HG03354 (cell line): ENCODE measurements around the gene PALLD.

ENCODE experiments used
- ATAC-seq: cut with Tn5 transposase; IDR thresholded peaks from one replicate; pipeline ENCODE4 v1.9.1; 2021; ENCODE audit warnings: mild to moderate bottlenecking; ENCODE audit not compliant: unreplicated experiment, poor library complexity, severe bottlenecking

PALLD gene

DNA sequence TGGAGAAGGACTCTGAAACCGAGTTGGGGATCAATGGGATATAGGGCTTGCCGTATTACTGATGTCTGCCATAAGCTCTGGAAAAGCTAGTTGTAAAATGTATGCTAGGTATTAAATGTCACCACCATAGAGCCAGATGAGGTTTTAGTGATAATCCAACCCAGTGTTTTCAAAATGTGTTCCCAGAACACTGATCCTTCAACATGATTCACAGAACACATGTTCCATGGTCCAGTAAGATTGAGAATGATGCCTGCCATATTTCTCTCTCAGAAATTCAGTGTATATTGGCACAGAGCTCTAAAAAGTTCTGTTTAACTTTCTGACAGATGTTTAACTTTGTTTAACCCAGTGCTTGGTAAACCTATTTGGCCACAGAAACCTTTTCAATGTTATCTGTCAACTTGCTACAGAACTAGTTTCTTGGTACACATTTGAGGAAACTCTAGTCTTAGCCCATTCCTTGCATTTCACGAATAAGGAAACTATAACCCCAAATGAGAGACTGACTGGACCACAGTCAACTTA lies 160.2 kb downstream of the PALLD start:
- no peak for ATAC-seq

DNA sequence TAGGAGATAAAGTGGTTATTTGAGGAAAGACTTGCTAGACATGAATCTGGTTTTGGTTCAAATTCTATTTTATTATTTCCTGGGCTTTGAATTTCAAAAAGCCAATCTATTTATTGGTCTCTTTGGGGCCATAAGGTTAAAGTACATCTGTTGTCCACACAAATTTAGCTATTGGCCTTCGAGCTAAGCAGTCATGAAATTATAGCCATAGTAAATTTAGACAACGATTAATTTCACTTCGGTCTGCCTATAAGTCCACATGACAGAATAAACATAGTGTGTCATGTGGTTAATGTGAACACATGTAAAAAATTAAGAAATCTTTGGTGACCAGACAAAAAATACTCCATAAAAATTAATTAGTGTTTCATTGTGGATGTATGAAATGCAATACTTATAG lies 161.9 kb downstream of the PALLD start:
- no peak for ATAC-seq

DNA sequence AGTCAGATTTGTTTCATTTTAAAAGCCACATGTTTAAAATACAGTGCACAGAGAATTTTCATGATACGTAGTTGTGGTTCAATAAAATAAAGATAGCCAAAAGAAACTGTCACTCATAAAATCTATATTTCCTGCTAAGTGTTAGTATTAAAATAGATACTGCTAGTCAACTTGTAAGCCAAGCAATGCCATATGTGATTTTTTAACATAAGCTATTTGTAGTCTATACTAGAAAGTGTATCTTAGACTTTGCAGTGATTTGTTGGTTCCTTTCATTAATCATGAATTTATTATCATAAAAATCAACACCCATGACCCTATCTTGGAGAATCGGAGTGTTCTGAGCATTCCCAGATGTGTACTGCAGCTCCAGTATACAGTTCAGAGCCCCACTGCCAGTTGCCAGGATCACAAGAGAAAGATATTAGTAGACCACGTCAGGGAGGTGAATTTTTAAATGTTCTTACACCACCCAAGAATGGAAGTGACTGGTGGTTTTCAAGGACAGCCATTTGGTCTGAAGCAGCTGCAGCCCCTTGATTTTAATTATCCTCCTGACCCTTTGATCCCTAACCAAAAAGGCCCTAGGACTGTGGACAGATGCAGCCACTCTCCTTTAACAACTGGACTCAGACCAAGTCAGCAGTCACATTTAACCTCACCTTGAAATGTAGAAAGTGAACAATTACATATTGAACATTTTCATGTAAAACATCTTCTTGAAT lies 163.1 kb downstream of the PALLD start:
- no peak for ATAC-seq

DNA sequence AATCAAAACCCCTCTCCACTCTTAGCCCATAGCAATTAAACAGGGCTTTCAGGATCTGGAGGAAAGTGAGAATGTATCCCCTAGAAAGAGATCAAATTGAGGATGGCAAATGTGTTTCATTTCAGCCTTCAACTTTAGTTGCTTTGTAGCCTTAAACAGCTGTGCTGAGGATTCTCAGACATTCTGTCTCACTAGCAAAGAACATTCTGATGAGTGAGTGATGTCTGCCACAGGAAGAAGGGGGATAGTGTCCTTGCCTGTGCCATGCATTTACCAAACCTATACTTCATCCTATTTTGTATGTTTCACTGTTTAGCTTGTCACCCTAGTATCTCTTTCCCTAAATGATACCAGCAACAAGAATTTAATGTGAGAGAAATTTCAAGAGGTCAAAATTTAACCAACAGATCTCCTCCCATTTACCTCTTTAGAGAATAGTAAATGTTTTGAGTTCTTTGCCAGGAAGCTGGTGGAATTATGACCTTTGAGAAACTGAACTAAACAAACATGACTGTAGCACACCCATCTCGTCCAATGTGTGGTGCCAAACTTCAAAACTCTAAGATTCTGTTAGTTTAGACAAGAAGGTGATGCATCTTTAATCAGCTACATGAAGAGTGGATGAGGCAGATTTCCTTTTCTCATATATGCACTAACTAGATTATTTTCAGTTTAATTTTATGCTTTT lies 165.6 kb downstream of the PALLD start:
- no peak for ATAC-seq

DNA sequence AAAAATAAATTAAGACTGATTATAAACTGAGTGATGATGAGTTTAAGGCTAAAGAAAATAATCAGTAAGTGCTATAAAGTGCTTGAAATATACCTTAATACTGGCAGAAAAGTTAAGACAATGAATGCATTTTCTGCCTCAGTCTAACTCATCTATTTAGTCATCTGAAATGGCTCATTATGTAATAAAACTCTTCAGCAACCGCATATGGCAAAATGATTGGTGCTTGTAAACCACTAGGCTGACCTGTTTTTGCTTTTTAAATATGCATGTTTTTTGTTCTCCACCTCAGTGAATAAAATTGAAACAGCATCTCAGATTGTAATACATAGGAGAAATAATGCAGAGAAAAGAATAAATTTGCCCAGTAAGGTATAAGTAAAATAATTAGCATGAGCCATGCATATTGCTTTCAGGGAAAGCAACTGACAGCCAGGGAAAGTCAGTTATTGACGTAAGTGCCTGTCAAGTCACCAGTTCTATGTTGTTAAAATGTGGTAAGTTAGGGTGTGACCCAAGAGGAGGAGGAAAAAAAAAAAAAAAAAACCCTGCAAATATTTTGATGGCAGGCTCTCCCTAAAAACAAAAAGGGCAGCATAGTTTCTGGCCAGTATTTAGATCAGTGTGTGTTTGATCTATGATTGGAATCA lies 167.5 kb downstream of the PALLD start:
- ATAC-seq: no peak

DNA sequence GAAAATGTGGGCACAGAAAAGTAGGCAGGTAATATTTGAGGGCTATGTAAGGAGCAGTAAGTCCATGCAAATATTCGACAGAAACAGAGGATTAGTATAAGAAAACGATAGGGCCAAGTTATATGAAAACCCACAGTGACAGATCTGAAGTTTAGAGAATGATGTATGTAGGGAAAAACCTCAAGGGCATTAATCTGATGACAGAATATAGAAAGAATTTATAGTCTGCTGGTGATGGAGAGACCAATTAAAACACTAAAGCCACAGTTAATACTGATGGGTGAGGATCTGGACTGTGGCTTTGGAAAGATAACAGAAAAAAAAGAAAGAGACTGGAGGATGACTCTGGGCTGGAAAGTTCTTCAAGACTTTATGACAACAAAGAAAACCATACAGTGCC lies 169.7 kb downstream of the PALLD start:
- no peak for ATAC-seq

DNA sequence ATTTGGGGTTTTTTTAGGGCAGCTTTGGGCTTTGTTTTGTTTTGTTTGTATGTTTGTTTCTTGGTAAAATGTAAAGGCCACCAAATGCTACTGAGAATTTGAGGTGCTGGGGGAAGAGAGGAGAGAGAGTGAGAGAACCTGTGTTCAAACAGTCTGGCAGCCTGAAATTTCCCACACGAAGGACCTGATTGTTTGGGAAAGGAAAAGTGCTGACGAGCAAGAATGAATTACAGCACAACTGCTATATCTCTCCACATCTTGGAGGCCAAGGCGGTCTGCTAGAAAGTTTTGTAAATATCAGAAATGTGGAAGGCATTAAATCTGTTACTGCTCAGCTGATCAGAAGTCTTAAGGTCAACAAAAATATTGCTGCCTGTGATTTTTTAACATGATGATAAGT lies 170.5 kb downstream of the PALLD start:
- ATAC-seq: no peak

DNA sequence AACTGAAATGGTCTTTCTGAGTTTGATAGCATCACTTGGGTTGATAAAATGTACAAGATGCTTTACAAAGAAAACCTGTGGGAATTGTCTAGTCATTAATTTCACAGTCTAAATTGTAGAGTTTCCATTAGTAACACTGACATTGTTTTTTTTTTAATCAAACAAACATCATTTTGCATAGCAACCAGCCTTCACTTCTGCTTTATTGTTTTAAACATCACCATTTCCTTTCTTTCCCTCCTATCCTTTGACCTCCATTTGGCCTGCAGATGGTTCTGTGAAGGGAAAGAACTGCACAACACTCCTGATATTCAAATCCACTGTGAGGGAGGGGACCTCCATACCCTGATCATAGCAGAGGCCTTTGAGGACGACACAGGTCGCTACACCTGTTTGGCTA lies 171.1 kb downstream of the PALLD start:
- no peak for ATAC-seq

DNA sequence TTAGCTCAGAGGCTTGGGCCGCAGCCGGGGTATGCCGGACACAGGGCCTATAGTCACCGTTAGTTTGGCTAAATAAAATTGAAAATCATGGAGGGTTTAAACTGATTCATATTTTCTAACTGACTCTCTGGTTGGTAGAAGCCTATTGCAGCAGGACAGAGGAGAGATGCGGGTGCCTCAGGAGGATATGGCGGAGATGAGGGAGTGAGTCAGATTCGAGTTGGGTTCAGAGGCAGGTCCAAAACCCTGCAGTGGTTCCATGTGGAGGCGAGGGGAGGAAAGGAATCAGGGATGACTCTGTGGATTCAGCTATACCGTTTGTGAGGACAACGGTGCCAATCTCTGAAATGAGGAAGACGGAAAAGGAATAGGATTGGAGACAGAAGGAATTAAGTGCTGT lies 176.6 kb downstream of the PALLD start:
- ATAC-seq: no peak

DNA sequence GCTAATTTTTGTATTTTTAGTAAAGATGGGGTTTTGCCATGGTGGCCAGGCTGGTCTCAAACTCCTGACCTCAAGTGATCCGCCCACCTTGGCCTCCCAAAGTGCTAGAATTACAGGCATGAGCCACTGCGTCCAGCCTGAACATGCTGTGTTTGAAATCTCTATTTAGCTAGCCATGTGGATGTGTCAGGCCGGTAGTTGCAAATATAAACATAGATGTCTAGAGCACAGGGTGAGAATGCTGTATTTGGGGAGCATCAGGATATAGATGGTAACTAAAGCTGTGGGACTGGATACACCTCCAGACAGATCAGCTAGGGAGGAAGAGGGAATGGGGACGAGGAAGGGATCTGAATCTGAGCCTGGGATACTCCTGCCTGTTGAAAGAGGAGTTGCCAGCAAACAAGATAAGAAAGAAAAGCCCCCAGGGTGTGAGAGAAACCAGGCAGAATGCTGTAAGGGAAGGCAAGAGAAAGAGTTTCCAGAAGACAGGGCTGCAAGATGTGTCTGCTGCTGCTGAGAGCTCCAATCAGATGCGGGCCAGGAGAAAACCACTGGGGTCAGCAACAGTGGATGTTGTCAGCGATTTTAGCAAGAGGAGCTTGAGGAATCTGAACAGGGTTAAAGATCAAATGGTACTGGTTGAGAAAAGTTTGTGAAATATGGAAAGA lies 177.4 kb downstream of the PALLD start:
- no peak for ATAC-seq

DNA sequence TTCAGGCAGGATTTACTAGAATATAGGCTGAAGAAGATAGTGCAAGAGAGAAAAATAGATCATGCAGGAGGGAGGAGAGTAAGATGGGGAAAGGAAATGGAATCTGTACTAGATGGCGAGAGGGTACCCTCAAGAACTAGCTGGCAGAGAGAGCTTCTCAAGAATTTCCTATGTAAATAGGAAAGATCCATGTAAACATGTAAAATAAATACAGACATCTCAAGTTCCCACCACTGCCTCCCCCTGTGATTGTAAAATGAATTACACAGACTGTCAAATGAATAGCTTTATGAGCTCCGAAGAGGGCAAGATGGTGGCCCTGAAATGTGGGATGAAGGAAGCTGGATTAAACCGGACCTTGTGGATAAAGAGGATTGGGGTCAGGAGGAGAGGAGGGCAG lies 178.0 kb downstream of the PALLD start:
- no peak for ATAC-seq

DNA sequence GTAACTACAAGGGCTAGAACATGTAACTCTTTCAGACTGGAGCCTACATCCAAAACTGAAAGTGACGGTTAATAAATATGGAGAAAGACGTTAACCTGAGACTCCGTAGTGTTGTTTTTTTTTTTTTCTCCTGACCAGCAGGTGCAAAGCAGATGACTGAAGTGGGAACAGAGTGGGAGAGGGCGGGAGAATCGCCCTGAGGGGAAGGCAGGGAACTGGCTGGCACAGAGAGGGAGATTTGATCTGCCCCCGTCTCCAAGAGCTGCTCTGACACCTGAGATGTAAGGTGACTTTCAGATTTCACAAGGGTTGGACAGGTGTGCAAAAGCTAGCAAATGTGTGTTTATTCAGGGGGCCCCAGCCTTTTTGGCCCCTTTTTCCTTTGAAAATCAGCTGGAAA lies 180.2 kb downstream of the PALLD start:
- ATAC-seq: no peak

DNA sequence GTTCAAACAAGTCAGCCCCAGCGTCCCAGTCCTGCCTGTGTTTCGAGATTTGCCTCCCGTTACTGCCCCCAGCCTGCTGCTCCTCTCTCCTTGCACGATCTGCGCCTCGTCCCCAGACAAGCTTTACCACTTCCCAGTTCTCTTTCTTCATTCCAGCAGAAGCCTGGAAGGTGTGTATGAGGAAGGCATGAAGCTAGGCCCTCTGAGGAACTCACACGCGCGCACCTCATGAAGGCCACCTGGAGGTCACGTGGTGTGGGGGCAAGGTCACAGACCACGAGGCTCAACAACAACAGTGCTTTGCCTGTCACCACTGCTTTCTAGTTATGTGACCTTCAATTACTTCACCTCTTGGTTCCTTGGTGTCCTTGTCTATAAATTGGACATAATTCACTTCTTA lies 181.0 kb downstream of the PALLD start:
- ATAC-seq: no peak

DNA sequence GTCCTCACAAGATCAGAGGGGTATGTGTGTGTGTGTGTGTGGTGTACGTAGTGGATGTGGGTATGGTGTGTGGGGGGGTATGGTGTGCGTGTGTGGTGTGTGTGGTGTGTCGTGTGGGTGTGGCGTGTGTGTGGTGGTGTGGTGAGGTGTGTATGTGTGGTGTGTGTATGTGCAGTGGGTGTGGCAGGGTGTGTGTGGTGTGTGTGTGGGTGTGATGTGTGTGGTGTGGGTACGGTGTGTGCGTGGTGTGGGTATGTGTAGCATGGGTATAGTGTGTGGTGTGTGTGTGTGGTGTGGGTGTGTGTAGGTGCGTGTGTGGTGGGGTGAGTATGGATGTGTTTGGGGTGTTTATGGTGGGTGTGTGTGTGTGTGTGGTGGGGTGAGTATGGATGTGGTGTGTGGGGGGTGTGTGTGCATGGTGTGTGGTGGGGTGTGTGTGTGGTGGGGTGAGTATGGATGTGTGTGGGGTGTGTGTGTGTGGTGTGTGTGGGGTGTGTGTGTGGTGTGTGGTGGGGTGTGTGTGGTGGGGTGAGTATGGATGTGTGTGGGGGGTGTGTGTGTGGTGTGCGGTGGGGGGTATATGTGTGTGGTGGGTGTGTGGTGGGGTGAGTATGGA lies 182.0 kb downstream of the PALLD start:
- no peak for ATAC-seq

DNA sequence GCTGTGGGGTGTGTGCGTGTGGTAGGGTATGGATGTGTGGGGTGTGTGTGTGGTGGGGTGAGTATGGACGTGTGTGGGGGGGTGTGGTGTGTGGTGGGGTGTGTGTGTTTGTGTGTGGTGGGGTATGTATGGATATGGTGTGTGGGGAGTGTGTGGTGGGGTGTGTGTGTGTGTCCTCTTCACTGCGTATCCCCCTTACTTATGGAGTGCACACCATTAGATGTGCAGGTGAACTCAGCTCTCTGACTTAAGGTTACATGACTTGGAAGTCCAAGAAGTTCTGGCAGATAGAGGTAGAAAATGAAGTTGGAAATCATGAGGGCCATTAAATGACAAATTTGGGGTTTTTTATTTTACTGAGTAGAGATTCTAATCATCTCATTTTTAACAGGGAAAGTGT lies 182.5 kb downstream of the PALLD start:
- ATAC-seq: no peak

DNA sequence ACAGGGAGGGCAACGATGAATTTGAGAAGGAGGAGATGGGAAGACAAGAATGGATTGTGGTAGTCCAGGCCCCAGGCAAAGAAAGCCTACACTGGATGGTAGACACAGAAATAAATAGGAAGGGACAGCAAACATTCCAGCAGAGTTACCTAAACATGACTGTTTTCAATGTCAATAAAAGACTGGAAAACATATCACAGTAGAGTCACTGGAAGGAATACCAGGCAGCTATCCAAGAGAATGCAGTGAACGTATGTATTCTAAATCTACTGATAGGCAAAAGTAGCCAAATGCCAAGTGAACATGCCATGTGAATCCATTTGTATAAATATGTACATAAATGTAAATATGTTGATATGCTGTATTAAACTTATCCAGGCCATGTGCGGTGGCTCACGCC lies 183.0 kb downstream of the PALLD start:
- no peak for ATAC-seq

DNA sequence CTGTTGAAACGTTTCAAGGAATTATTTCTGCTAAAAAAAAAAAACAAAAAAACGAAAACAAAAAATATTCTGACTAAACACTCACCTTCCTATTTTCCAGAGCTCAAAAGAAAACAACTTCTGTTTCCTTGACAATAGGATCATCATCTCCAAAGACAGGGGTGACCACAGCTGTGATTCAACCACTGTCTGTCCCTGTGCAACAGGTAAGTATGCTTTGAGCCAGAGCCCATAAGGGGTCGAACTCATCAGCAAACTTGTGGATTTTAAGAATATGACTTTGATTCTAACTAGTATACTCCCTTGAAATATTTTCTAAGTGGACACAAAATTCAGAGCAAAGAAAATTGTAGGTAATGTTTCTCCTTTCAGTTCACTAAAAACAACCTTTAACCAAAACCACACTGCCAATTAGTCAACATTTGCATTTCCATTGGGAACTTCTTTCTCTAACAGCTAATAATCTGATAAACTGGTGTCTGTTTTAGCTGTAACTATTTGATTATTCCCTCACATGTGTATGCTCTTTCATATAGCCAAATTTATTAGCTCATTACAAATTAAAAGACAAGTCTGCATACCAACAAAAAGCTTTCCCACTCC lies 186.1 kb downstream of the PALLD start:
- ATAC-seq: no peak

DNA sequence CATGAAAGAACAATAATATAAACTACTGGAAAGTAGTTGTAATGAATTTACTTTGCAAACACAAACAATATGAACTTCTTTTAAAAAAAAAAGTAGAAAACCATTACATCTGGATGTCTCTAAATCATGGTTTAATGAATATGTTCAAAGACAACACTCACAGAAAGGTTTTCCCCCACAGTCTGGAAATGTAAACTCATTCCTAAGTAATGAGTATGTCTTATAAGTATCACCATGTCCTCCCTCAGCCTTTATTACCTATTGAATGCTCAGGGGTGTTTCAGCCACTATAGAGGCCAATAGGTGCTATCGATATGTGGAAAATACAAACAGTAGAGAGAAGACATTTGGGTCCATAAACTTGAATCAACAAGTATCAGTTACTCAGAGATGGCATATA lies 186.7 kb downstream of the PALLD start:
- ATAC-seq: no peak

DNA sequence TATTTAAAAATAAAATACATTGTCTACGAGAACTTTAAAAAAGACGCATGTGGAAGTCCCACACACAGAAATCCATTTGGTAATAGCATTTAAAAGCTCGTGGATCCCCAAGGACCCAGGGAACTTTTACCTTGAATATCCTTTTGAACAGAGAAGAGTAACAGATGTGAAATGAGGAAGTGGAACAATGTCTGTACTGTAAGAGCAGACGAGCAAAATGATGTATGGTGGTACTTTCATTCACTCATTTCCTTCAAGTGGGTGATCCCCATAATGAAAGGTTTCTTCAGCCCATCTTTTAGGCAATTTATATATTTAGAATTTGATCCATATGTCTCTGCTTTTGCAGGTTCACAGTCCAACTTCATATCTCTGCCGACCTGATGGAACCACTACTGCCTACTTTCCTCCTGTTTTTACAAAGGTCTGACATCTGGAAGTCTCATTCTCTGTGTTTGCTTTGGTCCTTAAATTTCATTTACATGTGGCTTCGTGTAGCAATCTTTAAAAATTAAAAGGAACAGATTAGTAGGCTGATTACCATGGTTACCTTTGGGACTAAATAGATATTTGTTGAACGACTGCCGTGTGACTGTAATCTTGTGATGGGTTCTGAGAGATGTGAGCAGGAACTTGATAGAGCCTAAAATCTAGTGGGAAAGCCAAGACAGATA lies 188.4 kb downstream of the PALLD start:
- ATAC-seq: peak; percentile 96
